B cell (primary cell): ENCODE results near the gene MYL10. TPM values are rescaled to one million over a fixed set of nuclear protein-coding genes. Genes with fewer than 3 reads are reported as not detected.

Experiments
- ATAC-seq: fragments of 200-7000 bp; cut with Tn5 transposase; one replicate; pipeline ENCODE4 v1.10.0; 2021; ENCODE audit warnings: low read depth, mild to moderate bottlenecking, moderate number of reproducible peaks, moderate library complexity
- CTCF ChIA-PET: fragments of 350-600 bp; sonication (Branson Sonifier 250); formaldehyde crosslinking; loops from one replicate; lab custom pipeline; 2021; ENCODE audit warnings: antibody characterized with exemption, inconsistent platforms; lab: Charles Lee
- POLR2A ChIA-PET: fragments of 350-600 bp; sonication (Branson Sonifier 250); formaldehyde crosslinking; loops from one replicate; lab custom pipeline; 2021; ENCODE audit warnings: antibody characterized with exemption; lab: Charles Lee
- DNase-seq: peaks from one replicate; pipeline ENCODE4 v3.0.0; 2013
- H2AFZ ChIP-seq: 2 replicates; pipeline ENCODE4 v1.6.1; 2012; ENCODE audit warnings: mild to moderate bottlenecking, low read depth, low read length; ENCODE audit not compliant: insufficient read depth, poor library complexity, severe bottlenecking
- H3K27ac ChIP-seq, 2 donors: 1 replicate in 1 of 2; 2 replicates in 1 of 2; pipeline ENCODE4 v1.5.1; 2012 to 2013; ENCODE audit warnings: low read length in 2 of 2, mild to moderate bottlenecking in 2 of 2, moderate library complexity in 1 of 2
- H3K27me3 ChIP-seq, 4 experiments: fragments of 200-600 bp in 1 of 4; sonication (generic) in 1 of 4; replicated peaks in 1 of 4; 1 replicate in 2 of 4; 2 replicates in 2 of 4; pipeline versions ENCODE4 v1.6.1 to v1.7.0; 2013 to 2016; ENCODE audit warnings: low read length in 3 of 4, mild to moderate bottlenecking in 2 of 4, mixed read lengths in 1 of 4, moderate library complexity in 1 of 4; ENCODE audit not compliant: insufficient read depth in 4 of 4, control insufficient read depth in 3 of 4; ENCODE audit errors: control extremely low read depth in 1 of 4
- H3K36me3 ChIP-seq, 2 experiments: replicated peaks in 1 of 2; 1 replicate in 1 of 2; 2 replicates in 1 of 2; pipeline versions ENCODE4 v1.6.1 to v1.7.1; 2013; ENCODE audit warnings: low read length in 1 of 2; ENCODE audit not compliant: insufficient read depth in 2 of 2, control insufficient read depth in 1 of 2; ENCODE audit errors: control extremely low read depth in 1 of 2, extremely low read depth in 1 of 2
- H3K4me1 ChIP-seq, 2 donors: fragments of 200-600 bp in 1 of 2; sonication (generic) in 1 of 2; 1 replicate in 1 of 2; 2 replicates in 1 of 2; pipeline versions ENCODE4 v1.5.1 to v1.6.1; 2013 to 2017; ENCODE audit warnings: low read length in 2 of 2; ENCODE audit not compliant: control insufficient read depth in 2 of 2, insufficient read depth in 2 of 2
- H3K4me2 ChIP-seq: replicated peaks from 2 replicates; pipeline ENCODE3; 2012; ENCODE audit warnings: mild to moderate bottlenecking, low read depth, low read length; ENCODE audit not compliant: poor library complexity, severe bottlenecking
- H3K4me3 ChIP-seq, 5 experiments: fragments of 200-600 bp in 1 of 5; sonication (generic) in 1 of 5; 1 replicate in 3 of 5; 2 replicates in 2 of 5; pipeline versions ENCODE4 v1.5.1 to v1.7.0; 2011 to 2016; ENCODE audit warnings: low read length in 4 of 5, mild to moderate bottlenecking in 4 of 5, low read depth in 2 of 5, control low read depth in 1 of 5, moderate library complexity in 1 of 5; ENCODE audit not compliant: insufficient read depth in 1 of 5; ENCODE audit errors: control extremely low read depth in 1 of 5, extremely low read depth in 1 of 5
- H3K79me2 ChIP-seq: fragments of 200-600 bp; sonication (generic); one replicate; pipeline ENCODE4 v1.6.0; 2016; ENCODE audit warnings: low read length; ENCODE audit not compliant: control insufficient read depth, insufficient read depth
- H3K9ac ChIP-seq: fragments of 200-600 bp; sonication (generic); 2 replicates; pipeline ENCODE4 v1.6.1; 2017; ENCODE audit warnings: mild to moderate bottlenecking, low read length, moderate library complexity
- H3K9me3 ChIP-seq, 3 donors: one replicate each; pipeline versions ENCODE4 v1.6.1 to v1.7.1; 2013; ENCODE audit warnings: low read length in 2 of 3; ENCODE audit not compliant: control insufficient read depth in 2 of 3, insufficient read depth in 1 of 3; ENCODE audit errors: control extremely low read depth in 1 of 3
- H4K20me1 ChIP-seq: 2 replicates; pipeline ENCODE4 v1.6.0; 2012; ENCODE audit warnings: mild to moderate bottlenecking, low read length; ENCODE audit not compliant: insufficient read depth, control insufficient read depth, poor library complexity, severe bottlenecking
- H3K27ac Mint-ChIP-seq: one replicate; pipeline ENCODE4 v1.8.0; 2021; ENCODE audit warnings: mixed read lengths
- H3K27me3 Mint-ChIP-seq: one replicate; pipeline ENCODE4 v1.8.0; 2021; ENCODE audit warnings: mixed read lengths
- H3K4me1 Mint-ChIP-seq: one replicate; pipeline ENCODE4 v1.8.0; 2021; ENCODE audit warnings: mixed read lengths
- H3K4me3 Mint-ChIP-seq: one replicate; pipeline ENCODE4 v1.8.0; 2021; ENCODE audit warnings: mixed read lengths
- H3K9me3 Mint-ChIP-seq: one replicate; pipeline ENCODE4 v1.8.0; 2022; ENCODE audit warnings: mixed read lengths; ENCODE audit not compliant: insufficient read depth
- CTCF ChIP-seq: fragments of 200-600 bp; IDR thresholded peaks from one replicate; pipeline ENCODE4 v1.8.0; 2022; ENCODE audit warnings: antibody characterized with exemption, mild to moderate bottlenecking
- EZH2 ChIP-seq: IDR thresholded peaks from 2 replicates; pipeline ENCODE4 v1.6.1; 2012; ENCODE audit warnings: borderline replicate concordance, low read depth, mild to moderate bottlenecking, moderate library complexity, low read length; ENCODE audit not compliant: insufficient read depth, poor library complexity, severe bottlenecking
- WGBS: methylation state at CpG from one replicate; pipeline ENCODE4 v1.1.5; 2013; ENCODE audit warnings: missing lambda C conversion rate; ENCODE audit not compliant: insufficient coverage; 5-methylcytosine and 5-hydroxymethylcytosine counted together
- intact Hi-C: fragments of 100-400 bp; cut with micrococcal nuclease; formaldehyde crosslinking; loops from one replicate; pipeline ENCODE4 v1.10.0; 2022
- polyA plus RNA-seq: library from polyadenylated mRNA; depleted of rRNA; stranded (reverse); fragments of >200 nt; gene quantifications from 2 replicates; pipeline ENCODE4 v1.2.3, GENCODE V29; 2012
- total RNA-seq, 2 donors: library from RNA; stranded (reverse); fragments of 120-200 nt in 1 of 2; gene quantifications; 1 replicate in 1 of 2; 2 replicates in 1 of 2; pipeline versions ENCODE4 v1.2.3 to v1.2.4, GENCODE V29; 2013 to 2022

Gene MYL10
- total and polyA plus RNA-seq, 2 donors (not counting 1 experiment from before 2014, with no cell fraction given), result not detected

GRCh38 chr7:101636822-101637623, 7.9 kb upstream of the MYL10 start:
- H2AFZ ChIP-seq, result no peak overlapping the region

More at GRCh38 chr7:101636822-101637623, 7.9 kb upstream of the MYL10 start:
- H3K4me2 ChIP-seq, result no peak overlapping the region
- ChIA-PET CTCF (no interaction called here), POLR2A (no interaction called here)
- H3K27ac Mint-ChIP-seq, result no peak overlapping the region
- H3K27me3 Mint-ChIP-seq, result peaks cover 5% of the 10 kb centered on the region
- no peak overlapping the region for H3K27ac ChIP-seq
- no peak overlapping the region for H3K4me3 ChIP-seq
- H3K27me3 ChIP-seq, result no peaks in the 10 kb centered on the region
- H3K9me3 Mint-ChIP-seq, result no peaks in the 10 kb centered on the region
- WGBS, result 82% methylated on average over 7 of the region's 9 CpGs
- intact Hi-C loops, result no loop called here
- H3K9me3 ChIP-seq, result peaks cover 0 to 13% (median 0%) of the 10 kb centered on the region in 3 donors
- no peak overlapping the region for H3K4me3 Mint-ChIP-seq
- no peak for TF ChIP-seq EZH2
- TF ChIP-seq CTCF, result no peak
- H4K20me1 ChIP-seq, result no peaks in the 10 kb centered on the region
- no peak for DNase-seq
- H3K36me3 ChIP-seq, result no peaks in the 10 kb centered on the region
- ATAC-seq, result no peak
- no peaks in the 10 kb centered on the region for H3K4me1 Mint-ChIP-seq
- H3K9ac ChIP-seq, result no peak overlapping the region
- no peaks in the 10 kb centered on the region for H3K79me2 ChIP-seq
- H3K4me1 ChIP-seq, result no peaks in the 10 kb centered on the region
